Activated T-cell treated with anti-CD3 and anti-CD28 coated beads, Interleukin-2, amount 50 U/mL, for 72 hours (primary cell): ENCODE measurements around the gene LONRF2. TPM values are rescaled to one million over a fixed set of nuclear protein-coding genes. Genes with fewer than 3 reads are reported as not detected.

Experiments used
- ATAC-seq, 2 donors: fragments of 150-1000 bp; cut with Tn5 transposase; replicated peaks in 1 of 2; 2 replicates each; pipeline ENCODE4 v1.10.0; 2021; ENCODE audit warnings: moderate library complexity in 2 of 2, mild to moderate bottlenecking in 1 of 2
- DNase-seq, 2 donors: peaks; one replicate each; pipeline ENCODE4 v3.0.0; 2021 to 2022; ENCODE audit warnings: mixed read lengths in 1 of 2
- H3K27ac Mint-ChIP-seq: one replicate; pipeline ENCODE4 v1.8.0; 2022; ENCODE audit warnings: mild to moderate bottlenecking, moderate library complexity, mixed read lengths
- H3K27me3 Mint-ChIP-seq: one replicate; pipeline ENCODE4 v1.8.0; 2022; ENCODE audit warnings: low read depth, mixed read lengths
- H3K36me3 Mint-ChIP-seq, 2 donors: one replicate each; pipeline ENCODE4 v1.8.0; 2022; ENCODE audit warnings: mixed read lengths in 2 of 2, mild to moderate bottlenecking in 1 of 2; ENCODE audit not compliant: insufficient read depth in 2 of 2
- H3K4me1 Mint-ChIP-seq: one replicate; pipeline ENCODE4 v1.8.0; 2022; ENCODE audit warnings: low read depth, mixed read lengths
- H3K4me3 Mint-ChIP-seq, 2 donors: one replicate each; pipeline ENCODE4 v1.8.0; 2022; ENCODE audit warnings: mild to moderate bottlenecking in 2 of 2, mixed read lengths in 2 of 2, moderate library complexity in 2 of 2
- H3K9me3 Mint-ChIP-seq, 2 donors: one replicate each; pipeline ENCODE4 v1.8.0; 2022; ENCODE audit warnings: mixed read lengths in 2 of 2
- total RNA-seq, 2 donors: library from RNA; stranded (reverse); gene quantifications; one replicate each; pipeline ENCODE4 v1.2.3, GENCODE V29; 2022

LONRF2 gene
- total RNA-seq, 2 donors from 2014 or later: 0.10 to 0.25 TPM

DNA sequence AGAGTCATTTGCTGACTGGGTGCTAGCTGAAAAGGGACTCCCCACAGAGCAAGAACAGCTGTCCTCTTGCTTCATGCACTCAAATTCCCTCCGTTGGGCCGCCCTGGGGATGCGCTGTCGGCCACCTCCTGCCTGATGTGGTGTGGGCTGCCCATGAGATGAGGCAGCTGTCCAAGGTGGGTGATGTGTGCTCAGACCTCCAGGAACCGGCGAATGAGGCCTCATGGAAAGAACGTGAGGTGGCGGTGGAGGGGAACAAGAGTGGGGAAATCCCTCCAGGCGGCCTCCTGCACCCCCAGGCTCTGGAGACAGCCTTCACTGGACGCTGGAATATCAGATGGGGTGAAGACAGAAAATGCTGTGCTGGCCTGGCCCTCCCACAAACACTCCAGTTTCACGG lies 79.8 kb downstream of the LONRF2 start:
- Mint-ChIP-seq H3K27ac (no peak overlapping the region), H3K27me3 (peaks cover 10% of the 10 kb centered on the region), H3K4me3 (no peak overlapping the region), H3K4me1 (no peaks in the 10 kb centered on the region), H3K9me3 (no peaks in the 10 kb centered on the region), H3K36me3 (no peaks in the 10 kb centered on the region)
- ATAC-seq: no peak
- DNase-seq: no peak

DNA sequence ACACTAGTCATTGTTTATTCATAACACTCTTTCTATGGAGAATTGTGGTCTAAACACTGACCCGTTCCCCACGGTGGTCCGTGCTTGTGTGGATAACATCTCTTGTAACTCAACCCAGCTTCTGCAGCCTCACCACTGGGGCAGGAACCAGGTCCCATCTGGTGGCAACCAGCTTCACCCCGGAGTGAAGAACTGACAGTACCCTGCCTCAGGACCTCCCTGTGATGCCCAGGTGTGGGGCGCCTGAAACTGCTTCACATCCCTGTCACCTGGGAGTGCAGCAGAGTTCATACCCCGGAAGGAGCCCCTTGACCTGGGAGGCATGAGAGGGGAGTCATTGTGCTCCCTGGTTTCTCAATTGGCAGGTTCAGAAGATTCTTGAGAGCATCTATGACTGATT lies 81.1 kb downstream of the LONRF2 start:
- Mint-ChIP-seq H3K4me1 (no peaks in the 10 kb centered on the region), H3K27ac (no peak overlapping the region), H3K9me3 (no peaks in the 10 kb centered on the region), H3K27me3 (peaks cover 3% of the 10 kb centered on the region), H3K4me3 (no peak overlapping the region), H3K36me3 (no peaks in the 10 kb centered on the region)
- DNase-seq (no peak), ATAC-seq (no peak)

DNA sequence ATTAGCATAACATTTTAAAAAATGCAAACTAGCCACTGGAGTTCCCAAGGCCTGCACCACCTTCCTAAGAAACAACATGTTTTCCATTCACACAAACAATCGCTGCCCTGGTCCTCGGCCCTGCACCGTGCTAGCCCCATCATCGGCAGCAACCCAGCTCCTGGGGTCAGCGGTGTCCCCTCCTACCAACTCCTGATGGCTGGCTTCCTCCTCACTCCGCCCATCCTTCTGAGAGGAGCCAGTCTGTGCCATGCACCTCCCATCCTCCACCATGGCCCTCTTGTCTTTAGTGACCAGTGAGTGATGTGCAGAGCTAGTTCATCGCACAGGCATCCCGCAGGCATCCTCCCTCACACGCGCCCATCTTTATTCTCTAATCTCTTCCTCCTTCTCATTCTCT lies 81.9 kb downstream of the LONRF2 start:
- DNase-seq (no peak), ATAC-seq (no peak)
- no peak overlapping the region for H3K4me3 Mint-ChIP-seq
- no peaks in the 10 kb centered on the region for H3K27me3 Mint-ChIP-seq
- no peaks in the 10 kb centered on the region for H3K36me3 Mint-ChIP-seq
- H3K9me3 Mint-ChIP-seq: no peaks in the 10 kb centered on the region
- H3K27ac Mint-ChIP-seq: no peak overlapping the region
- H3K4me1 Mint-ChIP-seq: peaks cover 6% of the 10 kb centered on the region

DNA sequence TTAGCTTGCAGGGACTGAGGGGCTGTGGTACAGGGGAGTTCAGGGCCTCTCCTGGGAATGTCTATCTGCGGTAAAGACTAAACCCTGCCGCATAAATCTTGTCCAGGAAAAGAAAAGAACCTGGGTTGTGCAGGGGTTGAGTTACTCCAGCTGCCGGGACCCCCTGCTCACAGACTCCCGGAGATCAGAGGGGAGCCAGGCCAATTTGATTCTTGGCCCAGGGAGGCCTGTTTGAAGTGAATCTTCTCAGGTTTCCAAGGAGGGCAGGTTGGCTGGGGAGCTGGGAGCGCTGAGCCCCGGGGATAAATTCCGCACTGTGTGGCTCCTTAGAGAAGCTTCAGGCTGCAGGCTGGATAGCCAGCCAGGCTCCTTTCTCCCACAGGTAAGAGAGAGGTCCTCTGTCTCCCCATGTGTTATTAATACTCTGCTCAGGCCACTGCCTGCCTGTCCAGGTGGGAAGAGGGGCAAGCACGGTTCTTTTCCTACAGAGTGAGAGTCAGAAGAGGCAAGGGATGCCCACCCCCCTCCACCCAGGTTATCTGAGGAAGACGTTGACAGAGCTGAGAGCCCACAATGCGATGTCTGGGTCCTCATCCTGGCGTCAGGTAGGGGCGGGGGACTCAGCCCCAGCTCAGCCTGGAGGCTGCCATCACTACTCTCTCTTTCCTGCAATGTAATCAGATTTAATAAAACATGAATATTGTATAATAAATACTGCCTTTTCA lies 82.7 kb downstream of the LONRF2 start:
- peaks cover 13% of the 10 kb centered on the region for H3K4me1 Mint-ChIP-seq
- no peaks in the 10 kb centered on the region for H3K36me3 Mint-ChIP-seq
- no peaks in the 10 kb centered on the region for H3K27me3 Mint-ChIP-seq
- no peaks in the 10 kb centered on the region for H3K9me3 Mint-ChIP-seq
- ATAC-seq (no peak), DNase-seq (no peak)
- H3K4me3 Mint-ChIP-seq: no peak overlapping the region
- H3K27ac Mint-ChIP-seq: no peak overlapping the region

DNA sequence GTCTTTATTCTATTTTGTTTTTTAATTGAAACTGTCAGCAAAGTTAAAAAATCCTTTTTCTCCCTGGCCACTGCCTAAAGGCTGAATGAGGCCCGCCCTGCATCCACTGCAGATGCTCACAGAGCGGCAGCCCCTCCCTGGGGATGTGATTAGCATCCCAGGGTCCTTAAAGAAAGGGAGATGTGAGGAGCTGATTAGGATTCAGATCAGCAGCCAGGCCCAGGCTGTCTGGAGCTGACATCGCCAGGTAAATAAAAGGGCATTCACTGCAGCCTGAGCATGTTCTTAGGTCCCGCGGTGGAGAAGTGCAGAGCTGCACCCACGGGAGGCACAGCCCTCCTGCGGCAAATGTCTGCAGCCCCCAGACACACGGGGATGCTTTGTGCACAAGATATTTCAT lies 83.8 kb downstream of the LONRF2 start:
- Mint-ChIP-seq H3K27ac (no peak overlapping the region), H3K4me1 (peaks cover 14% of the 10 kb centered on the region), H3K36me3 (no peaks in the 10 kb centered on the region), H3K4me3 (no peak overlapping the region), H3K9me3 (no peaks in the 10 kb centered on the region), H3K27me3 (no peaks in the 10 kb centered on the region)
- DNase-seq: no peak
- no peak for ATAC-seq

DNA sequence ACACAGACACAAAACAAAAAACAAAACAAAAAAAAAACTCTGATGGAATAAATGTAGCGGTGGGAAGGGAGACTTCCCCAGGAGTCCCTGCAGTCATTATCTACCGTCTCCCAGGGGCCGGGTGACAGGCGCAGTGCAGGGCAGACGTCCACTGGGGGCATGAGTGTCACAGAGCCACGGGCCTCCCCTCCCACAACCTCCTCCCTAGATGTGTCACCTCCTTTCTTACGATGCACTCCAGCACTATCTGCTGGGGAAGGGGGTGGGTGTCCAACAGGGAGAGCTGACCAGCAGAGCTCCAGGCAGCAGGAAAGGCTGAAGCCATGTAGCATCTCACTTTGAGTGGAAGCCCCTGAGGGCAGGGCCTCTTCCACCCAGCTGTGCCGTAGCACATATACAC lies 84.5 kb downstream of the LONRF2 start:
- Mint-ChIP-seq H3K27ac (no peak overlapping the region), H3K36me3 (no peaks in the 10 kb centered on the region), H3K4me3 (no peak overlapping the region), H3K9me3 (no peaks in the 10 kb centered on the region), H3K27me3 (no peaks in the 10 kb centered on the region), H3K4me1 (peaks cover 14% of the 10 kb centered on the region)
- ATAC-seq (no peak), DNase-seq (no peak)

DNA sequence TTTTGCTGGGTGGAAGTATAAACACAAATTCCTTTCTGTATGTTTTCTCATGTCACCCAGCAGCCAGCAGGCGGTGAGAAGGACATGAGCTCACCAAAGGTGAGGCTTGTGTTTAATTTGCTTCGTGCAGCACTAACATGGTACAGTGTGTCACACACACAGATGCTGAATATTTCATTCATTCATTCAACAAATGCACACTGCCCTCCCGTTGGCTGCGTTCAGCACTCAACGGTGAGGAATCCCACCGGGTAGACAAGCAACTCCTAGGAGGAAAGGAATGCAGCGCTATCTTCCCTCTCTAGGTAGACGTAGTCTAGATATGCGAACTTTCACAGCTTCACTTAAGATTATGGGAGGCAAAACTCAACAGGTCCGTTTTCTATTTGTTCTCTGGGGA lies 85.1 kb downstream of the LONRF2 start:
- Mint-ChIP-seq H3K36me3 (no peaks in the 10 kb centered on the region), H3K9me3 (no peaks in the 10 kb centered on the region), H3K4me1 (peaks cover 14% of the 10 kb centered on the region)

DNA sequence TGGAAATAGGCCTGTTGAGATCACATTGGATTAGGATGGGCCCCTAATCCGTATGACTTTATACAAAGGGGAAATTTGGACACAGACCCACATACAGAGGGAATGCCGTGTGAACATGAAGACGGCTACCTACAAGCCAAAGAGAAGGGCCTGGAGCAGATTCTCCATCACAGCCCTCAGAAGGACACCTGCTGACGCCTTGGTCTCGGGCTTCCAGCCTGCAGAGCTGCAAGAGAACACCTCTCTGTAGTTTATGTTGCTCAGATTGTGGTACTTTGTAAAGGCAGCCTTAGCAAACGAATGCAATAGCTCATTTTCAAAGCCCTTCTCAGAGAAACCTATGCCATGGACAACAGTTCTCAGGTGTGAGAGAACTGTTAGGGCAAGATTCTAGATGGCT lies 86.1 kb downstream of the LONRF2 start:
- H3K27ac Mint-ChIP-seq: no peak overlapping the region
- ATAC-seq: no peak
- DNase-seq: no peak
- H3K27me3 Mint-ChIP-seq: no peaks in the 10 kb centered on the region
- peaks cover 20% of the 10 kb centered on the region for H3K4me1 Mint-ChIP-seq
- peaks cover 3 to 4% of the 10 kb centered on the region in 2 donors for H3K9me3 Mint-ChIP-seq
- H3K36me3 Mint-ChIP-seq: peaks cover 0 to 1% of the 10 kb centered on the region in 2 donors
- no peak overlapping the region for H3K4me3 Mint-ChIP-seq

More for the DNA sequence above, 85.1 kb downstream of the LONRF2 start:
- H3K27me3 Mint-ChIP-seq: no peaks in the 10 kb centered on the region
- no peak for ATAC-seq
- no peak for DNase-seq
- no peak overlapping the region for H3K27ac Mint-ChIP-seq
- no peak overlapping the region for H3K4me3 Mint-ChIP-seq

DNA sequence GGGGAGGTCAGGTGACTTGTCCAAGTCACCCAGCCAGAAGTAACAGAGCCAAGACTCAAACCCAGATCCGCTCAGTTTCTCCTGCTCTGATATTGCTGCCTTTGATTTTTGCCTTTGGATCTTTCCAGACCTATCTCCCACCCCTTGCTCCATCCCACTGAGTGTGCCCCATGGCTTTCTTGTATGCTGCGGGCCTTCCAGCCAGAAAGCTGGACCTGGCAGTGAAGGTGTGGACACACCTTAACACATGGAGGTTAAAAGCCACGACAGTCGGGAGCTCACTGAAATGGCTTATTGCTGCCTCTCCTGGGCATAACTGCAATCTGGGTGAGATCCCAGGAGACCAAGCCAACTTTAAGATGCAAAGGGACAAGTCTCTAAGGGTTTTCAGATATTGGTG lies 86.7 kb downstream of the LONRF2 start:
- Mint-ChIP-seq H3K27me3 (no peaks in the 10 kb centered on the region), H3K4me1 (peaks cover 26% of the 10 kb centered on the region), H3K27ac (no peak overlapping the region), H3K9me3 (peaks cover 4 to 5% of the 10 kb centered on the region in 2 donors), H3K36me3 (peaks cover 0 to 1% of the 10 kb centered on the region in 2 donors), H3K4me3 (no peak overlapping the region)
- DNase-seq: no peak
- ATAC-seq: no peak

DNA sequence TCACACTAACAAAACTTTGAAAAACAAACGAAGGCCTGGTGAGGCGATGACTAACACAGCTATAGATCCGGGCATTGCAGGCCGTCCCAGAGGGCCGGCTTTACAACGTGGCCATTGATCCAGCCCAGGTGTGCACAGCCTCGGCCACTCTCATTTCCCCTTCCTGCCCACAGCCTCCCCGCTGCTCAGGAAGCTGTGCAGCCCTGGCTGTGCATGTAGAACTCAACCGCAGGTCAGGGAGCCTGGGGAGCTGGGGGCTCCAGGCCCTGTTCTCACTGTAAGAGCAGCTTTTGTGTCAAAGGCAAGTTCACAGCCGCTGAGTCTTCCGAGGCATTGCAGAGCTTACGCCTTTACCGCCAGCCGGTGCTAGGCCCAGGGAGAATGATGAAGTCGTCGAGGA lies 87.2 kb downstream of the LONRF2 start:
- no peak overlapping the region for H3K27ac Mint-ChIP-seq

DNA sequence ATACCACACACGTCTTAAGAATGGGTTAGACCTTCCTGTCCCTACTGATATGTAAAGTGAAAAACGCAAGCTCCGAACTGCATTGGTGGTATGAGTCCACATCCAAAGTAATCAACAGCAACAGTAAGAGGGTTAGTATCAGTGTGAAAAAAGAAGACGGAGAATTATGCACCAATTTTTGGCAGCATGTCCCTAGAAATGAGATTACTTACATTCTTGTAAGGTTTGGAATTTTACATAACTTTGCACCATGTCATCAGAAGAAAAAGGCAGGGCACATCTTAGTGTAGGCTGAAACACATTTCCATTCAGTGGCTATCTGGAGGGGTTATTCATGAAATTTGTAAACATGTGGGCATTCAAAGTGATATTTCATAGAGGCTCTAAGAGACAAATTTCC lies 88.2 kb downstream of the LONRF2 start:
- DNase-seq: no peak
- ATAC-seq: no peak
- H3K4me1 Mint-ChIP-seq: peaks cover 26% of the 10 kb centered on the region
- no peaks in the 10 kb centered on the region for H3K27me3 Mint-ChIP-seq
- H3K36me3 Mint-ChIP-seq: peaks cover 0 to 1% of the 10 kb centered on the region in 2 donors
- no peak overlapping the region for H3K4me3 Mint-ChIP-seq
- peaks cover 4 to 5% of the 10 kb centered on the region in 2 donors for H3K9me3 Mint-ChIP-seq
- H3K27ac Mint-ChIP-seq: no peak overlapping the region

More for the DNA sequence above, 87.2 kb downstream of the LONRF2 start:
- H3K4me3 Mint-ChIP-seq: no peak overlapping the region
- H3K27me3 Mint-ChIP-seq: no peaks in the 10 kb centered on the region
- peaks cover 0 to 1% of the 10 kb centered on the region in 2 donors for H3K36me3 Mint-ChIP-seq
- peaks cover 4 to 5% of the 10 kb centered on the region in 2 donors for H3K9me3 Mint-ChIP-seq
- peak; percentile 56 to 63 for ATAC-seq
- H3K4me1 Mint-ChIP-seq: peaks cover 26% of the 10 kb centered on the region
- peak; percentile 2 to 16 for DNase-seq

DNA sequence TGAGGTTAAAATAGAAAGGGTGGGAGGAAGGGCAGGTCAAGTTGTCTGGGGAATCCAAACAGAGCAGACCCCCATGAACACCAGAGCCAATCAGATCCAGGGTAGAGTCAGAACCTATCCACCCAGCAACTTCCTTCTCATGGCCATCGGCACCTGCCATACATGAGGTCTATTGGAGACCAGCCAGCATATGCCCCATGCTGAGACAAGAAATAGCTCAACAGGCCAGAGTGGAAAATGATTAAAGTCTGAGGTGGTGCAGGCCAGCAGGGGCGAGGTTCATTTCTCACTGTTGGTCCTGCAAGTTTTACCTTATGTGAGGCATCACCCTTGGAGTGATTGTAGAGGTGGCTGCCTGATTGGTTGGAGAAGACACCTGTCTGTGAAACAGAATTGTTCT lies 89.2 kb downstream of the LONRF2 start:
- no peak for ATAC-seq
- H3K4me1 Mint-ChIP-seq: peaks cover 26% of the 10 kb centered on the region

DNA sequence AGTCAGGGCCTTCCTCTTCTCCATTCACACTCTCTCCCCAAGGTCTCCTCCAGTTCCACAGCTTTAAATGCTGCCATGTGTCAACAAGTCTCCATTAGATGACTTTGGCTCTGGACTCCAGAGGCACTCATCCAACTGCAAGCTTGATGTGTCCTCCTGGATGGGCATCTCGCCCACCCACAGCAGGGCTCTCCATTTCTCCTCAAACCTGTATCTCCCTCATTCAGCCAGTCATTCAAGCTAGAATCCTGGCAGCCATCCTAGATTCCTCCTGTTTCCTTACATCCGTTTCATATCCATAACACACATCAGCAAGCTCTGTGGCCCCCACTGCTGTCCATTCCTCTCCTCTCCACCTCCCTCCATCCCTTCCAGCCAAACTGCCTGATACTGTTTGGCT lies 91.5 kb downstream of the LONRF2 start:
- DNase-seq (no peak), ATAC-seq (no peak)
- H3K27ac Mint-ChIP-seq: no peak overlapping the region
- peaks cover 0 to 1% of the 10 kb centered on the region in 2 donors for H3K36me3 Mint-ChIP-seq
- peaks cover 24% of the 10 kb centered on the region for H3K4me1 Mint-ChIP-seq
- no peak overlapping the region for H3K4me3 Mint-ChIP-seq
- H3K9me3 Mint-ChIP-seq: peaks cover 4 to 5% of the 10 kb centered on the region in 2 donors
- H3K27me3 Mint-ChIP-seq: no peaks in the 10 kb centered on the region

More for the DNA sequence above, 89.2 kb downstream of the LONRF2 start:
- Mint-ChIP-seq H3K9me3 (peaks cover 4 to 5% of the 10 kb centered on the region in 2 donors), H3K27me3 (no peaks in the 10 kb centered on the region), H3K36me3 (peaks cover 0 to 1% of the 10 kb centered on the region in 2 donors), H3K27ac (no peak overlapping the region), H3K4me3 (no peak overlapping the region)
- DNase-seq: no peak

DNA sequence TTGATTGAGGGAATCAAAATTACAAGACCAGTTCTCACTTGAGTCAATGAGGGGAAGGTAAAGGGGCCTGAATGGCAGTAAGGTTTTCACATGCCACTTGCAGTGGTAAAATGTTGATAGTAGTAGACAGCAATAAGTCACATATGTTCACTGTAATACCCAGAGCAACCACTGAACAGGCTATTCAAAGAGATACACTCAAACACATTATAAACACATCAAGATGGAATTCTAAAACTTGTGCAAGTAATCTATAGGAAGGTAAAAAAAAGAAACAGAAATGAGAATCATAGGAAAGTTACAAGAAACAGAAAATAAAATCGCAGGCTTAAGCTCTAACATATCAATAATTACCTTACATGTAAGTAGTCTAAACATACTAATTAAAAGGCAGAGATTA lies 93.3 kb downstream of the LONRF2 start:
- H3K27me3 Mint-ChIP-seq: peaks cover 9% of the 10 kb centered on the region
- no peak overlapping the region for H3K27ac Mint-ChIP-seq
- ATAC-seq: no peak
- H3K4me3 Mint-ChIP-seq: no peak overlapping the region
- H3K36me3 Mint-ChIP-seq: peaks cover 0 to 1% of the 10 kb centered on the region in 2 donors
- H3K9me3 Mint-ChIP-seq: peaks cover 5% of the 10 kb centered on the region in 2 donors
- DNase-seq: no peak
- H3K4me1 Mint-ChIP-seq: peaks cover 11% of the 10 kb centered on the region
